Breast epithelium (tissue), 4 donors: ENCODE results near the gene MMS22L. TPM values are rescaled to one million over a fixed set of nuclear protein-coding genes. Genes with fewer than 3 reads are reported as not detected.

Experiments
- DNase-seq, 2 donors: peaks; one replicate each; pipeline ENCODE4 v3.0.0-alpha.2; 2019; ENCODE audit warnings: low spot score in 2 of 2
- H3K27ac ChIP-seq, 2 donors: fragments of 200-600 bp; sonication (generic) in 1 of 2; one replicate each; pipeline ENCODE4 v1.5.1; 2016 to 2019; ENCODE audit warnings: mild to moderate bottlenecking in 1 of 2
- H3K27me3 ChIP-seq, 2 donors: fragments of 200-600 bp; sonication (generic) in 1 of 2; one replicate each; pipeline versions ENCODE4 v1.5.1 to v1.6.0; 2017 to 2019; ENCODE audit warnings: control low read depth in 1 of 2, mild to moderate bottlenecking in 1 of 2
- H3K36me3 ChIP-seq: fragments of 200-600 bp; one replicate; pipeline ENCODE4 v1.5.1; 2019
- H3K4me1 ChIP-seq, 2 donors: fragments of 200-600 bp; sonication (generic); one replicate each; pipeline ENCODE4 v1.5.1; 2016 to 2019; ENCODE audit warnings: control low read depth in 1 of 2
- H3K4me3 ChIP-seq, 3 donors: fragments of 200-600 bp; sonication (generic); 1 replicate in 2 of 3; 2 replicates in 1 of 3; pipeline ENCODE4 v1.5.1; 2016 to 2019; ENCODE audit warnings: mild to moderate bottlenecking in 3 of 3, moderate library complexity in 2 of 3
- H3K9me3 ChIP-seq, 2 donors: fragments of 200-600 bp; sonication (generic) in 1 of 2; one replicate each; pipeline ENCODE4 v1.5.1; 2016 to 2019; ENCODE audit warnings: control low read depth in 1 of 2
- POLR2A ChIP-seq: fragments of 450-650 bp; IDR thresholded peaks from one replicate; pipeline ENCODE4 v1.6.1; 2016; ENCODE audit warnings: antibody characterized with exemption, mild to moderate bottlenecking, moderate library complexity
- POLR2AphosphoS5 ChIP-seq, 3 donors: sonication (generic); formaldehyde crosslinking; IDR thresholded peaks; one replicate each; pipeline ENCODE4 v1.6.1; 2017; ENCODE audit warnings: antibody characterized with exemption in 3 of 3
- intact Hi-C: fragments of 100-400 bp; cut with DNase I; formaldehyde crosslinking; loops from one replicate; pipeline ENCODE4 v1.15.1; 2023; ENCODE audit warnings: low total_unique reads
- total RNA-seq, 3 donors: library from RNA; depleted of rRNA; stranded (reverse); fragments of >200 nt; gene quantifications; one replicate each; pipeline ENCODE4 v1.1.0, GENCODE V29; 2016
- TF ChIP-seq, protein P1 (sequence below), 3 donors: fragments of 450-650 bp; IDR thresholded peaks; one replicate each; pipeline ENCODE4 v1.5.1; 2016 to 2017; ENCODE audit warnings: antibody characterized with exemption in 3 of 3, mild to moderate bottlenecking in 3 of 3, moderate library complexity in 3 of 3

The MMS22L gene, protein sequence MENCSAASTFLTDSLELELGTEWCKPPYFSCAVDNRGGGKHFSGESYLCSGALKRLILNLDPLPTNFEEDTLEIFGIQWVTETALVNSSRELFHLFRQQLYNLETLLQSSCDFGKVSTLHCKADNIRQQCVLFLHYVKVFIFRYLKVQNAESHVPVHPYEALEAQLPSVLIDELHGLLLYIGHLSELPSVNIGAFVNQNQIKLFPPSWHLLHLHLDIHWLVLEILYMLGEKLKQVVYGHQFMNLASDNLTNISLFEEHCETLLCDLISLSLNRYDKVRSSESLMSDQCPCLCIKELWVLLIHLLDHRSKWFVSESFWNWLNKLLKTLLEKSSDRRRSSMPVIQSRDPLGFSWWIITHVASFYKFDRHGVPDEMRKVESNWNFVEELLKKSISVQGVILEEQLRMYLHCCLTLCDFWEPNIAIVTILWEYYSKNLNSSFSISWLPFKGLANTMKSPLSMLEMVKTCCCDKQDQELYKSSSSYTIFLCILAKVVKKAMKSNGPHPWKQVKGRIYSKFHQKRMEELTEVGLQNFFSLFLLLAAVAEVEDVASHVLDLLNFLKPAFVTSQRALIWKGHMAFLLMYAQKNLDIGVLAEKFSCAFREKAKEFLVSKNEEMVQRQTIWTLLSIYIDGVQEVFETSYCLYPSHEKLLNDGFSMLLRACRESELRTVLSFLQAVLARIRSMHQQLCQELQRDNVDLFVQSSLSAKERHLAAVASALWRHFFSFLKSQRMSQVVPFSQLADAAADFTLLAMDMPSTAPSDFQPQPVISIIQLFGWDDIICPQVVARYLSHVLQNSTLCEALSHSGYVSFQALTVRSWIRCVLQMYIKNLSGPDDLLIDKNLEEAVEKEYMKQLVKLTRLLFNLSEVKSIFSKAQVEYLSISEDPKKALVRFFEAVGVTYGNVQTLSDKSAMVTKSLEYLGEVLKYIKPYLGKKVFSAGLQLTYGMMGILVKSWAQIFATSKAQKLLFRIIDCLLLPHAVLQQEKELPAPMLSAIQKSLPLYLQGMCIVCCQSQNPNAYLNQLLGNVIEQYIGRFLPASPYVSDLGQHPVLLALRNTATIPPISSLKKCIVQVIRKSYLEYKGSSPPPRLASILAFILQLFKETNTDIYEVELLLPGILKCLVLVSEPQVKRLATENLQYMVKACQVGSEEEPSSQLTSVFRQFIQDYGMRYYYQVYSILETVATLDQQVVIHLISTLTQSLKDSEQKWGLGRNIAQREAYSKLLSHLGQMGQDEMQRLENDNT
- 10 to 100 TPM in 1 of 3 donors, 1 to 10 TPM in 2; 5.4 to 16.2 (median 9.5) TPM for total RNA-seq

DNA sequence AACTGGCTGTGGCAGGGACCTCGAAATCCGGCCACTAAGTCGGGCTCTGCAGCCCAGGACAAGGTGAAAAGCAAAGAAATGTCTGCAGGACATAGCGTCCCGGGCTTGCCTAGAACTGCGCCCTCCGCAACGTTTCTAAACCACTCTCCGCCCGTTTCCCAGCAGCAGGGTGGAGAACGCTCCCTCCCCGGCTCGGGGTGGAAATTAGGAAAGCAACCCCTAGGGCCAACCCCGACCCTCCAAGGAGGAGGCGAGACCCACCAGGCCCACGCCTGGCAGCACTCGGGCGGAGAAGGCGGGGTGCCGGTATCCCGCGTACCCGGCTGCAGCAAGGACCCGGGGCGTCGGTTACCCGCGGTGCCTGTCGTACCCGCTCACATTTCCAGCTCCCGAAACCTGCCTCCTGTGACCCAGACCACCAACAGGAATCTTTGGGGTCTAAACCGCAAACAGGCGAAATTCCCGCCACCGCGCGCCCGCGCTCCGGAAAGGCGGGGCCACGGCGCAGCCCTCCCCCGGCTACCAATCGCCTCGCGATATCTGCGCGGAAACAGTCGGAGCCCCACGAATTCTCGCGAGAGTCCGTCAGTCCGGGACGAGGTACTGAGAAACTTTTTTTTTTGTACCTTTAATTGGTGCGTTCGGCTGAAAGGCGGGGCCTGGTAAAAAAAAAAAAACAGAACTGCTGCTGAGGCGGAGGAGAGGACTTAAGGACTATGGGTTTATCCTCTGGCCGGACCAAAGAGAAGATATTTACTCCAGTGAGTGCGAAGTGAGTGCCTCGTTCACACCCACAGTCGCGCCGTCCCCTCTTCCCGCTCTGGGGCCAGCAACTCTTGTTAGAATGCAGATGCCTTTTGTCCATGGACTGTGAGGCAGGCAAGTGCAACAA, at the start of gene MMS22L:
MMS22L (minus strand) TSS at position 491 of the 892 bp plus-strand sequence. CDS start 739 bp downstream, outside the sequence.
- H3K9me3 ChIP-seq = no peaks in the 10 kb centered on the region
- DNase-seq = peak; percentile 87 to 93
- intact Hi-C loops = no loop called here
- H3K4me3 ChIP-seq = peak within 1 kb of the TSS; percentile 78 to 91 (median 78)
- TF ChIP-seq POLR2AphosphoS5 (IDR thresholded peaks at IDR 0.05) (peak in 2 of 3 donors; percentile 8 to 43), POLR2A (no peak)
- TF ChIP-seq, protein P1, sequence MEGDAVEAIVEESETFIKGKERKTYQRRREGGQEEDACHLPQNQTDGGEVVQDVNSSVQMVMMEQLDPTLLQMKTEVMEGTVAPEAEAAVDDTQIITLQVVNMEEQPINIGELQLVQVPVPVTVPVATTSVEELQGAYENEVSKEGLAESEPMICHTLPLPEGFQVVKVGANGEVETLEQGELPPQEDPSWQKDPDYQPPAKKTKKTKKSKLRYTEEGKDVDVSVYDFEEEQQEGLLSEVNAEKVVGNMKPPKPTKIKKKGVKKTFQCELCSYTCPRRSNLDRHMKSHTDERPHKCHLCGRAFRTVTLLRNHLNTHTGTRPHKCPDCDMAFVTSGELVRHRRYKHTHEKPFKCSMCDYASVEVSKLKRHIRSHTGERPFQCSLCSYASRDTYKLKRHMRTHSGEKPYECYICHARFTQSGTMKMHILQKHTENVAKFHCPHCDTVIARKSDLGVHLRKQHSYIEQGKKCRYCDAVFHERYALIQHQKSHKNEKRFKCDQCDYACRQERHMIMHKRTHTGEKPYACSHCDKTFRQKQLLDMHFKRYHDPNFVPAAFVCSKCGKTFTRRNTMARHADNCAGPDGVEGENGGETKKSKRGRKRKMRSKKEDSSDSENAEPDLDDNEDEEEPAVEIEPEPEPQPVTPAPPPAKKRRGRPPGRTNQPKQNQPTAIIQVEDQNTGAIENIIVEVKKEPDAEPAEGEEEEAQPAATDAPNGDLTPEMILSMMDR (IDR thresholded peaks at IDR 0.05) = no peak
- no peaks in the 10 kb centered on the region for H3K36me3 ChIP-seq
- no peaks in the 10 kb centered on the region for H3K4me1 ChIP-seq
- H3K27ac ChIP-seq = peak within 1 kb of the TSS; percentile 59 to 83
- H3K27me3 ChIP-seq = no peaks in the 10 kb centered on the region

DNA sequence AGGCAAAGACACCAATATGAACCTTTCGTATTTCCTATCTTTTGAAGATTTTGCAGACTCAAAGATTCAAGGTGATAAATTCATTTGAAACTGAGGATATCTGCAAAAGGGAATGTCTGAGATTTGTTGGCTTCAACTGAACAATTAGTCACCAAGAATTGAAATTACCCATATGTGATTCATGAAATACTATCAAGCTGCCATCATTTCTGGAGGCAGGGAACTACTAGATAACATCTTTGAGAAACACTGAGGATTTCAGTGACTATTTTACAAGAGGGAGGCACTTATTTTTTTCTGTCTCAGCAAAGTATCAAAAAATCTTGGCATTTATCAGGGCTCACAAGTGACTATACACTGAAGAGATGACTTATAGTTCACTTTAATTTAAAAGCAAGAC, 39.8 kb upstream of the MMS22L start:
- Histone ChIP-seq H3K27ac (no peak overlapping the region), H3K4me1 (no peaks in the 10 kb centered on the region), H3K9me3 (no peaks in the 10 kb centered on the region), H3K27me3 (no peaks in the 10 kb centered on the region), H3K4me3 (no peak overlapping the region), H3K36me3 (no peaks in the 10 kb centered on the region)
- DNase-seq = no peak
- intact Hi-C loops = no loop called here
- TF ChIP-seq, protein P1 (IDR thresholded peaks at IDR 0.05) = no peak
- no peak for TF ChIP-seq POLR2A
- TF ChIP-seq POLR2AphosphoS5 (IDR thresholded peaks at IDR 0.05) = no peak

DNA sequence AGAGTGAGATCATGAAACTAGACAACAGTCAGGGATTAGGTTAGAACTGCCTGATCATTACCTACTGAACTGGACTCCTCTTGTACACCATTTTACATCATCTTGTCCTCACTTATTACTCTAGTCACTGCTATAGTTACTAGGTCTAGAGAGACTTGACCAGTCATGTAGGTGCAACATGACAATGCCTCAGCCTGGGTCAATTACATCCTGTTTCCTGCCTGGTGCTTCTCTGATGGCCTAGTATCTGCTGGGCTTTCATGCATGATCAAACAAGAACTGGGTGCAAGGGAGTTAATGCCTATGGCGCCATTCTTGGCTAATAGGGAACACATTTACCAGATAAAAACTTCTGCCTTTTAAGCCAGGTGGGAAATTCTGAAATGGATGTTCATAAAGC, 39.2 kb upstream of the MMS22L start:
- Histone ChIP-seq H3K4me1 (no peaks in the 10 kb centered on the region), H3K9me3 (no peaks in the 10 kb centered on the region), H3K4me3 (no peak overlapping the region), H3K36me3 (no peaks in the 10 kb centered on the region), H3K27ac (no peak overlapping the region), H3K27me3 (no peaks in the 10 kb centered on the region)
- no peak for TF ChIP-seq POLR2A
- TF ChIP-seq, protein P1 (IDR thresholded peaks at IDR 0.05) = no peak
- no peak for TF ChIP-seq POLR2AphosphoS5 (IDR thresholded peaks at IDR 0.05)
- intact Hi-C loops = no loop called here
- DNase-seq = no peak

DNA sequence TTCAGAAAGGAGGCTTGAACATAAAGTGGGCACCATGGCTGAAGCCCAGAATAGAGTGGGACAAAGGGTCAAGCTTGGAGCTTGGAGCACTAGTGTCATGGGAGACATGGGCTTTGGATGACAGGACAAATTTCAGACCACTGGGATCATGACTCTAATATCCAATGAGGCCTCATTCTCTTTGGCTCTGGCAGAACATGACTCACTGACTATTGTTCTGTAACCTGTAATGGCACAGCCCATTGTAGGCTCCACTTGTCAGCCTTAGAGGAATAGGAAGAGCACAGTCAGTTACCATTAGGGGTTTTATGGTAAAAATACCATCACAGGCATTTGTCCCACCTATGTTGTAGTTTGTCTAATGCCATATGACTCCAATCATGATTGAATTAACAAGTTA, 34.0 kb upstream of the MMS22L start:
- intact Hi-C loops = no loop called here
- DNase-seq = no peak
- Histone ChIP-seq H3K36me3 (no peaks in the 10 kb centered on the region), H3K27ac (no peak overlapping the region), H3K4me3 (no peak overlapping the region), H3K9me3 (no peaks in the 10 kb centered on the region), H3K27me3 (no peaks in the 10 kb centered on the region), H3K4me1 (no peaks in the 10 kb centered on the region)
- TF ChIP-seq POLR2AphosphoS5 (IDR thresholded peaks at IDR 0.05) (no peak), POLR2A (no peak)
- TF ChIP-seq, protein P1 (IDR thresholded peaks at IDR 0.05) = no peak
